Neuronal stem cell (in vitro differentiated cells): Measurements from ENCODE around the gene SDC4. TPM values are rescaled to one million over a fixed set of nuclear protein-coding genes. Genes with fewer than 3 reads are reported as not detected.

Experiments
- DNase-seq: peaks from one replicate; pipeline ENCODE4 v3.0.0-alpha.2; 2013; ENCODE audit warnings: low spot score
- H2AFZ ChIP-seq: one replicate; pipeline ENCODE4 v1.6.1; 2013; ENCODE audit warnings: mild to moderate bottlenecking, low read length, inconsistent platforms
- H2AK5ac ChIP-seq: 2 replicates; pipeline ENCODE4 v1.6.1; 2013; ENCODE audit warnings: low read depth, mild to moderate bottlenecking, inconsistent platforms, low read length, moderate library complexity, mixed read lengths
- H2BK120ac ChIP-seq: 2 replicates; pipeline ENCODE4 v1.6.1; 2013; ENCODE audit warnings: low read depth, mild to moderate bottlenecking, inconsistent platforms, low read length, moderate library complexity, mixed read lengths
- H2BK12ac ChIP-seq: one replicate; pipeline ENCODE4 v1.6.1; 2013; ENCODE audit warnings: low read length, inconsistent platforms
- H2BK15ac ChIP-seq: 2 replicates; pipeline ENCODE4 v1.6.1; 2013; ENCODE audit warnings: mild to moderate bottlenecking, low read length, inconsistent platforms, mixed read lengths
- H2BK5ac ChIP-seq: one replicate; pipeline ENCODE4 v1.6.1; 2013; ENCODE audit warnings: inconsistent platforms, mild to moderate bottlenecking, low read length, moderate library complexity
- H3K14ac ChIP-seq: one replicate; pipeline ENCODE4 v1.6.1; 2013; ENCODE audit warnings: low read length, inconsistent platforms
- H3K18ac ChIP-seq: 2 replicates; pipeline ENCODE4 v1.6.1; 2013; ENCODE audit warnings: low read length, inconsistent platforms
- H3K23ac ChIP-seq: 2 replicates; pipeline ENCODE4 v1.6.1; 2013; ENCODE audit warnings: low read depth, mild to moderate bottlenecking, mixed read lengths, low read length, inconsistent platforms; ENCODE audit not compliant: poor library complexity
- H3K27ac ChIP-seq: replicated peaks from 3 replicates; pipeline ENCODE4 v1.5.1; 2013; ENCODE audit warnings: low read length, inconsistent platforms
- H3K27me3 ChIP-seq, 3 experiments: 2 replicates each; pipeline ENCODE4 v1.6.1; 2013; ENCODE audit warnings: low read length in 3 of 3, mild to moderate bottlenecking in 2 of 3, inconsistent platforms in 1 of 3, low read depth in 1 of 3, mixed read lengths in 1 of 3, moderate library complexity in 1 of 3; ENCODE audit not compliant: control insufficient read depth in 3 of 3, insufficient read depth in 3 of 3
- H3K36me3 ChIP-seq, 2 donors: replicated peaks in 1 of 2; 2 replicates each; pipeline ENCODE4 v1.6.1; 2013; ENCODE audit warnings: low read length in 2 of 2; ENCODE audit not compliant: control insufficient read depth in 2 of 2, insufficient read depth in 2 of 2
- H3K4ac ChIP-seq: 2 replicates; pipeline ENCODE4 v1.6.1; 2013; ENCODE audit warnings: inconsistent platforms, mild to moderate bottlenecking, low read length, moderate library complexity
- H3K4me1 ChIP-seq, 2 donors: 1 replicate in 1 of 2; 2 replicates in 1 of 2; pipeline ENCODE4 v1.6.1; 2013; ENCODE audit warnings: low read length in 2 of 2, low read depth in 1 of 2; ENCODE audit not compliant: control insufficient read depth in 2 of 2, insufficient read depth in 1 of 2
- H3K4me2 ChIP-seq: one replicate; pipeline ENCODE4 v1.6.1; 2013; ENCODE audit warnings: mild to moderate bottlenecking, low read length, inconsistent platforms; ENCODE audit not compliant: insufficient read depth, poor library complexity, severe bottlenecking
- H3K4me3 ChIP-seq, 2 donors: 2 replicates each; pipeline ENCODE4 v1.5.1; 2013; ENCODE audit warnings: low read length in 2 of 2, mild to moderate bottlenecking in 2 of 2, inconsistent platforms in 1 of 2, moderate library complexity in 1 of 2
- H3K79me1 ChIP-seq: one replicate; pipeline ENCODE4 v1.6.1; 2013; ENCODE audit warnings: low read depth, mild to moderate bottlenecking, inconsistent platforms, low read length, moderate library complexity
- H3K9ac ChIP-seq: one replicate; pipeline ENCODE4 v1.6.1; 2013; ENCODE audit warnings: mild to moderate bottlenecking, low read depth, low read length, inconsistent platforms; ENCODE audit not compliant: poor library complexity
- H3K9me3 ChIP-seq, 2 donors: replicated peaks in 1 of 2; 2 replicates each; pipeline versions ENCODE3 to v1.6.1; 2013; ENCODE audit warnings: low read length in 2 of 2, mild to moderate bottlenecking in 2 of 2, inconsistent platforms in 1 of 2, low read depth in 1 of 2, mixed read lengths in 1 of 2, moderate library complexity in 1 of 2; ENCODE audit not compliant: control insufficient read depth in 2 of 2, insufficient read depth in 1 of 2
- H4K8ac ChIP-seq: one replicate; pipeline ENCODE4 v1.6.1; 2013; ENCODE audit warnings: low read depth, mild to moderate bottlenecking, inconsistent platforms, low read length, moderate library complexity
- H4K91ac ChIP-seq: one replicate; pipeline ENCODE4 v1.6.1; 2013; ENCODE audit warnings: low read length, low read depth, mild to moderate bottlenecking, inconsistent platforms; ENCODE audit not compliant: poor library complexity
- WGBS, 2 donors: extraction: QIAGEN DNeasy Blood & Tissue Kit; methylation state at CpG; one replicate each; pipeline ENCODE4 v1.1.7; 2013; ENCODE audit warnings: missing lambda C conversion rate in 2 of 2, mixed read lengths in 1 of 2; ENCODE audit not compliant: insufficient read length in 2 of 2, insufficient replicate concordance in 1 of 2; ENCODE audit errors: extremely low coverage in 2 of 2; 5-methylcytosine and 5-hydroxymethylcytosine counted together
- polyA plus RNA-seq, 2 experiments: library from polyadenylated mRNA; stranded (reverse); fragments of 200-250 nt; gene quantifications; one replicate each; pipeline ENCODE4 v1.2.3, GENCODE V29; 2013

SDC4 gene, protein sequence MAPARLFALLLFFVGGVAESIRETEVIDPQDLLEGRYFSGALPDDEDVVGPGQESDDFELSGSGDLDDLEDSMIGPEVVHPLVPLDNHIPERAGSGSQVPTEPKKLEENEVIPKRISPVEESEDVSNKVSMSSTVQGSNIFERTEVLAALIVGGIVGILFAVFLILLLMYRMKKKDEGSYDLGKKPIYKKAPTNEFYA
- polyA plus RNA-seq (2013, experiment 1 of 2) = 13.8 TPM
- polyA plus RNA-seq (2013, experiment 2 of 2) = 15.1 TPM

DNA sequence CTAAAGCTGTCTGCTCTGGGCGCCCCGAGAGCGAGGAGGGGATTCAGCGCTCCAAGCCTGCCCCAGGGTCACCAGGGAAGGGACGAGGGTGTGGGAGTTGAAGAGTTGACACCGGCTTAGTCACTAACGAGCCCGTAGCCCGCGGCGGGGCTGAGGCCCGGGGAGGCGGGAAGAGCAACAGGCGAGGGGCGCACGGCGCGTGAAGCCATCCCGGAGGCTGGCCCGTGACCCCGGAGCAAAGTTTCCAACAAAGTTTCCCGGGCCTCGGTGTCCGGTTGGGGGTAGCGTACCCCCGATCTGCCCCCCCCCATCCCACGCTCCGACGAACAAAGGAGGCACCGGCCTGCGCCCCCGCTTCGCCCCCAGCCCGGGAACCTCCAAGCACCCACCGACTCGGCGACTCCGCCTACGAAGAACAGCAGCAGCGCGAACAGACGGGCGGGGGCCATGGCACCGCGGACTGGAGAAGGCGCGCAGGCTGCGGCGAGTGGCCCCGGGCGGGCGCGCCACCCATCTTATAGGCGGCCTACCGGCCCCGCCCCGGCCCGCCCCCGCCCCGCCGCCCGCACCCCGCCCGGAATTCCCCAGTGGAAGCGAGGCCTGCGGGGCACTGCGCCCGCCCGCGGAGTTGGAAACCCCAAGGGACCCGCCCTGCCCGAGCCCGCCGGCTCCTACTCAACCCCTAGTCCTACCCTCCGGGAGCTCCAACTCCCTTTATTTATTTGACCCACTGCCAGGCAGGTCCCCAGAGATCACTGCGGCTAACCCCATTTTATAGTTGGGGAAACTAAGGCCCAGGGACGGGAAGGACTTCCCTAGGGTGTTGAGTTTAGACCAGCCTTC is at the start of gene SDC4:
TSS of gene SDC4 (minus strand) at position 489 of the 843 bp plus-strand sequence. CDS start at position 449, 40 bp downstream.
- no peaks in the 10 kb centered on the region for H3K9me3 ChIP-seq
- no peak for DNase-seq
- peak within 1 kb of the TSS; percentile 93 for H3K23ac ChIP-seq
- no peak within 1 kb of the TSS for H3K27ac ChIP-seq
- H3K9ac ChIP-seq = peak within 1 kb of the TSS; percentile 88
- peak within 1 kb of the TSS; percentile 8 for H2BK5ac ChIP-seq
- peak within 1 kb of the TSS; percentile 40 to 86 for H3K4me3 ChIP-seq
- H3K4ac ChIP-seq = no peak within 1 kb of the TSS
- peak within 1 kb of the TSS; percentile 50 for H2BK15ac ChIP-seq
- H4K8ac ChIP-seq = no peak within 1 kb of the TSS
- no peak within 1 kb of the TSS for H2BK12ac ChIP-seq
- H3K4me1 ChIP-seq = peaks cover 20% of the 10 kb centered on the region in 2 donors
- H3K14ac ChIP-seq = peak within 1 kb of the TSS; percentile 57
- H3K27me3 ChIP-seq = peaks cover 0 to 34% (median 0%) of the 10 kb centered on the region in 3 experiments
- no peaks in the 10 kb centered on the region for H3K79me1 ChIP-seq
- peak within 1 kb of the TSS; percentile 78 for H3K4me2 ChIP-seq
- H3K36me3 ChIP-seq = no peaks in the 10 kb centered on the region
- no CpG with 5 or more reads among the region's 77 CpGs for WGBS, 2 donors
- peak within 1 kb of the TSS; percentile 66 for H3K18ac ChIP-seq
- H2AFZ ChIP-seq = peak within 1 kb of the TSS; percentile 94
- peak within 1 kb of the TSS; percentile 57 for H2AK5ac ChIP-seq
- H4K91ac ChIP-seq = no peak within 1 kb of the TSS
- H2BK120ac ChIP-seq = peak within 1 kb of the TSS; percentile 16

DNA sequence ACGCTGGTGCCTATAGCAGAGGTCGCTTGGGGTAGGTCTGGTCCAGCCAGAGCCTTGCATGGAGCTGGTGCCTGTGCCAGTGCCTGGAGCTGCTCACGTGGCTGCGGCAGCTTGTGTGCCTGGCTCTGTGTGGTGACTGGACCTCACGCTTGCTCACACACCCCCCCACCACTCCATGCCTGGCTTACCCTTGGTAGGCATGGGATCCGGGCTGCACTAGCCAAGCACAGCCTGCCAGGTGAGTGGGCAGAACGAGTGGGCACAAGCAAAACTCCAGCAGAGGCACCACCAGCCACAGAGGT is 46.8 kb upstream of the SDC4 start:
- DNase-seq = no peak
- peak overlapping the region; percentile 67 for H3K23ac ChIP-seq
- no peak overlapping the region for H3K18ac ChIP-seq
- no peak overlapping the region for H2BK5ac ChIP-seq
- H3K4me3 ChIP-seq = peak overlapping the region in 1 of 2 donors; percentile 34
- H4K8ac ChIP-seq = no peak overlapping the region
- H3K79me1 ChIP-seq = peaks cover 5% of the 10 kb centered on the region
- no peak overlapping the region for H3K4me2 ChIP-seq
- H3K9ac ChIP-seq = no peak overlapping the region
- no peak overlapping the region for H2BK12ac ChIP-seq
- no peak overlapping the region for H2BK15ac ChIP-seq
- H3K14ac ChIP-seq = peak overlapping the region; percentile 87
- no peak overlapping the region for H2BK120ac ChIP-seq
- H4K91ac ChIP-seq = no peak overlapping the region
- H2AK5ac ChIP-seq = no peak overlapping the region
- no peaks in the 10 kb centered on the region for H3K4me1 ChIP-seq
- no CpG with 5 or more reads among the region's 7 CpGs for WGBS, 2 donors
- H3K4ac ChIP-seq = no peak overlapping the region
- H3K9me3 ChIP-seq = peaks cover 0 to 2% of the 10 kb centered on the region in 2 donors
- no peak overlapping the region for H2AFZ ChIP-seq
- no peaks in the 10 kb centered on the region for H3K27me3 ChIP-seq
- peaks cover 0 to 2% of the 10 kb centered on the region in 2 donors for H3K36me3 ChIP-seq
- no peak overlapping the region for H3K27ac ChIP-seq

DNA sequence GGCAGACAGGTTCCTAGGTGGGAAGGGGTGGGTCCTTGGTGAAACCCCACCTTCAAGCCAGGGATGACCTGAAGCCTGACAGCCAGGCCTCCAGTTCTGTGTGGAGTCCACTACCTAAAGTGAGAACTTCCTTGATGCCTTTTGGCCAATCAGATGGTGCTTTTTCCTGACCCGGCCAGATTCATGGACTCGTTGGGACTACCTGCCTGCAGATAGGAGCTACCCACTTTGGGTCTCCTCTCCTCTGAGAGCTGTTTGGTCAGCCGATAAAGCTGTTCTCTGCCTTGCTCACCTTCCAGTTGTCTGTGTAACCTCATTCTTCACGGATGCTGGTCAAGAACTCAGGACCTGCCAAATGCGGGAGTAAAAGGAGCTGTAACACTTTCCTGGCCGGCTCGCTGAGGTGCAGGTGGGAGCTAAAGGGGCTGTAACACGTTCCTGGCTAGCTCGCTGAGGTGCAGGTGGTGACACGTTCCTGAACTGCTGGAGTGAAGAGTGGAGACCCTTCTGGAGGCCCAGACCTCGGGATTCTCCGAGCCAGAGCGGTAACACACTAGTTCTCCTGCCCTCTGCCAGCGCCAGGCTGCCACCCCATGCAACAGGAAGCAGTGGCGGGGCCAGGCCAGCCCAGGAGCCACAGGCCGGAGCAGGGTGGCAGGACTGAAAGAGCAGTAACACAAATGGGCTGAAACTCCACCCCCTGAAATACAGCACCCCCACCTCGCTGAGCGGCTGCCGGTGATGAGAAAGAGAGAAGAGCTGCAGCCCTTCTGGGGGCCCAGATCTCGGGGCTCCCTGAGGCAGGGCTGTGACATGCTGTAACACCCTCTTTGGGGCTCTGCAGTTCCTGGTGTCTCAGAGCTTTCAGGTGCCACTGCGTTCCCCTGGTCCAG is 46.2 kb upstream of the SDC4 start:
- H2BK12ac ChIP-seq = no peak overlapping the region
- peaks cover 0 to 2% of the 10 kb centered on the region in 2 donors for H3K9me3 ChIP-seq
- no peak overlapping the region for H2AK5ac ChIP-seq
- H2AFZ ChIP-seq = no peak overlapping the region
- no peak for DNase-seq
- H4K8ac ChIP-seq = no peak overlapping the region
- no peak overlapping the region for H2BK120ac ChIP-seq
- H3K14ac ChIP-seq = no peak overlapping the region
- H3K4me1 ChIP-seq = no peaks in the 10 kb centered on the region
- no peak overlapping the region for H2BK15ac ChIP-seq
- no CpG with 5 or more reads among the region's 21 CpGs for WGBS, 2 donors
- H4K91ac ChIP-seq = no peak overlapping the region
- H3K4me3 ChIP-seq = peak overlapping the region in 1 of 2 donors; percentile 40
- no peak overlapping the region for H3K18ac ChIP-seq
- peaks cover 0 to 2% of the 10 kb centered on the region in 2 donors for H3K36me3 ChIP-seq
- no peak overlapping the region for H3K4me2 ChIP-seq
- no peak overlapping the region for H3K23ac ChIP-seq
- H3K4ac ChIP-seq = no peak overlapping the region
- peaks cover 5% of the 10 kb centered on the region for H3K79me1 ChIP-seq
- H3K9ac ChIP-seq = no peak overlapping the region
- H3K27me3 ChIP-seq = no peaks in the 10 kb centered on the region
- H3K27ac ChIP-seq = no peak overlapping the region
- H2BK5ac ChIP-seq = no peak overlapping the region
